DMS114 treated with DMSO at 0.1 percent for 48 hours (cell line): Measurements from ENCODE around the gene IFT27.

Source experiments
- DNase-seq: peaks from one replicate; lab custom pipeline; 2025; ENCODE audit not compliant: unreplicated experiment; lab: John Stamatoyannopoulos, UW

Gene IFT27

DNA sequence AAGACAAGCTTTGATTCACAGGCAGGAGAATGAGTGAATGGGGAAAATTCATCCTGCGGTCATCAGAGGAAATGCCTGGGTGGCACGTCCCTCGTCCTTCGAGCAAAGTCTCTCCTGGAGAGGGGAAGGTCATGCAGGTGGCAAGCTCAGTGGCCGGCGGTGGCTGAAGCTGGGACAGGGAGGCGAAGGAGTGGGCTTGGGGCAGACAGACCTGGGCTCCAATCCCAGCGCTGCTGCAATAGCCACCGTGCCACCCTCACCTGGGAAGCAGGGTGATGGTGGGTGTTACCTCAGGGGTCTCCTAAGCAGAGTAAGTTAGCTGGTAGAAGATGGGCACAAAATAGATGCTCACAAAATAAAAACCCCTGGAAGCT lies 49.9 kb downstream of the IFT27 start:
- DNase-seq, result no peak

GRCh38 chr22:36725366-36726006 lies 50.4 kb downstream of the IFT27 start:
- DNase-seq, result no peak

- DNase-seq, result no peak
These were observed 51.1 kb downstream of the IFT27 start for GRCh38 chr22:36724836-36725235.

- DNase-seq, result no peak
These were observed 53.9 kb downstream of the IFT27 start for GRCh38 chr22:36722055-36722454.

GRCh38 chr22:36715647-36716046 lies 60.3 kb downstream of the IFT27 start:
- DNase-seq, result no peak

DNA sequence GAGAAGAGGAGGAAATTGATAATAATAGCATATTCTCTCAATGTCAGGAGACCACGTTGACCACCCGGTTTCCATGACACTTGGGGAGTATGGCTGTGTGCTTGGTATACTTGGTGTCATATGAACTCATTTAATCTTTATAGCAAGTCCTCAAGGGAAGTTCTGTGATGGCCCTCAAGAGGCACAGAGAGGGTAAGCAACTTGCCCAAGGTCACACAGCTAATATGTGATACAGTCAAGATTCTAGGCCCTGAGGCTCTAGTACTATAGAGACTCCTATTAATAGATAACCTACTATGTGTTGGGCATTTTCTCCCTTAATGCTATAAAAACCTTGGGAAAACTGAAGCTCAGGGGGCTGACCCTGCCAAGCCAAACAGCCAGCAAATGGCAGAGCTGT lies 61.8 kb downstream of the IFT27 start:
- DNase-seq, result no peak

- DNase-seq, result no peak
These were observed 62.5 kb downstream of the IFT27 start for GRCh38 chr22:36713436-36713835.
